Lower leg skin (tissue), 4 donors: ENCODE results near the gene CCSER1. TPM values are rescaled to one million over a fixed set of nuclear protein-coding genes. Genes with fewer than 3 reads are reported as not detected.

ENCODE experiments used
- DNase-seq, 2 donors: peaks; one replicate each; pipeline ENCODE4 v3.0.0-alpha.2; 2019; ENCODE audit warnings: low spot score in 2 of 2
- H3K4me3 ChIP-seq: fragments of 200-600 bp; sonication (generic); 2 replicates; pipeline ENCODE4 v1.5.1; 2017; ENCODE audit warnings: mild to moderate bottlenecking, low read depth; ENCODE audit not compliant: poor library complexity, severe bottlenecking
- POLR2A ChIP-seq, 2 donors: fragments of 450-650 bp; IDR thresholded peaks; one replicate each; pipeline ENCODE4 v1.6.1; 2016 to 2017; ENCODE audit warnings: antibody characterized with exemption in 2 of 2, mild to moderate bottlenecking in 1 of 2, moderate library complexity in 1 of 2
- WGBS, 2 donors: methylation state at CpG; one replicate each; pipeline ENCODE4 v1.1.5; 2018; 5-methylcytosine and 5-hydroxymethylcytosine counted together
- intact Hi-C: fragments of 100-400 bp; cut with DNase I; formaldehyde crosslinking; loops from one replicate; pipeline ENCODE4 v1.15.0; 2023; ENCODE audit warnings: low total_unique reads
- total RNA-seq, 4 donors: library from RNA; depleted of rRNA; stranded (reverse); fragments of >200 nt; gene quantifications; one replicate each; pipeline ENCODE4 v1.1.0, GENCODE V29; 2016
- TF ChIP-seq, protein P1 (sequence below), 3 donors: fragments of 450-650 bp; IDR thresholded peaks; one replicate each; pipeline ENCODE4 v1.5.1; 2016; ENCODE audit warnings: antibody characterized with exemption in 3 of 3, mild to moderate bottlenecking in 3 of 3, moderate library complexity in 2 of 3

The CCSER1 gene
- 10 to 100 TPM in 2 of 4 donors, 1 to 10 TPM in 2; 6.5 to 12.1 (median 9.9) TPM for total RNA-seq

- peak within 1 kb of the TSS; percentile 56 for H3K4me3 ChIP-seq
- TF ChIP-seq, protein P1, sequence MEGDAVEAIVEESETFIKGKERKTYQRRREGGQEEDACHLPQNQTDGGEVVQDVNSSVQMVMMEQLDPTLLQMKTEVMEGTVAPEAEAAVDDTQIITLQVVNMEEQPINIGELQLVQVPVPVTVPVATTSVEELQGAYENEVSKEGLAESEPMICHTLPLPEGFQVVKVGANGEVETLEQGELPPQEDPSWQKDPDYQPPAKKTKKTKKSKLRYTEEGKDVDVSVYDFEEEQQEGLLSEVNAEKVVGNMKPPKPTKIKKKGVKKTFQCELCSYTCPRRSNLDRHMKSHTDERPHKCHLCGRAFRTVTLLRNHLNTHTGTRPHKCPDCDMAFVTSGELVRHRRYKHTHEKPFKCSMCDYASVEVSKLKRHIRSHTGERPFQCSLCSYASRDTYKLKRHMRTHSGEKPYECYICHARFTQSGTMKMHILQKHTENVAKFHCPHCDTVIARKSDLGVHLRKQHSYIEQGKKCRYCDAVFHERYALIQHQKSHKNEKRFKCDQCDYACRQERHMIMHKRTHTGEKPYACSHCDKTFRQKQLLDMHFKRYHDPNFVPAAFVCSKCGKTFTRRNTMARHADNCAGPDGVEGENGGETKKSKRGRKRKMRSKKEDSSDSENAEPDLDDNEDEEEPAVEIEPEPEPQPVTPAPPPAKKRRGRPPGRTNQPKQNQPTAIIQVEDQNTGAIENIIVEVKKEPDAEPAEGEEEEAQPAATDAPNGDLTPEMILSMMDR (IDR thresholded peaks at IDR 0.05), result no peak
- no peak for TF ChIP-seq POLR2A (IDR thresholded peaks at IDR 0.05)
- DNase-seq, result peak; percentile 68 to 94
- WGBS, 2 donors, result 1% methylated on average over 26 to 33 of the region's 35 CpGs
- intact Hi-C loops, result no loop called here
Observed at GRCh38 chr4:90127223-90127705, at the start of gene CCSER1. Gene CCSER1, plus strand, starts transcription at chr4:90127394.

- no peak overlapping the region for H3K4me3 ChIP-seq
- intact Hi-C loops, result no loop called here
- DNase-seq, result no peak
- TF ChIP-seq, protein P1 (IDR thresholded peaks at IDR 0.05), result no peak
- TF ChIP-seq POLR2A (IDR thresholded peaks at IDR 0.05), result no peak
Observed at GRCh38 chr4:90078440-90078839, 48.8 kb upstream of the CCSER1 start.

- intact Hi-C loops, result no loop called here
- 64 to 66% methylated on average over 2 of the region's 2 CpGs for WGBS, 2 donors
- no peak overlapping the region for H3K4me3 ChIP-seq
- TF ChIP-seq, protein P1 (IDR thresholded peaks at IDR 0.05), result no peak
- TF ChIP-seq POLR2A (IDR thresholded peaks at IDR 0.05), result no peak
- no peak for DNase-seq
Observed at GRCh38 chr4:90080116-90080515, 47.1 kb upstream of the CCSER1 start.

DNA sequence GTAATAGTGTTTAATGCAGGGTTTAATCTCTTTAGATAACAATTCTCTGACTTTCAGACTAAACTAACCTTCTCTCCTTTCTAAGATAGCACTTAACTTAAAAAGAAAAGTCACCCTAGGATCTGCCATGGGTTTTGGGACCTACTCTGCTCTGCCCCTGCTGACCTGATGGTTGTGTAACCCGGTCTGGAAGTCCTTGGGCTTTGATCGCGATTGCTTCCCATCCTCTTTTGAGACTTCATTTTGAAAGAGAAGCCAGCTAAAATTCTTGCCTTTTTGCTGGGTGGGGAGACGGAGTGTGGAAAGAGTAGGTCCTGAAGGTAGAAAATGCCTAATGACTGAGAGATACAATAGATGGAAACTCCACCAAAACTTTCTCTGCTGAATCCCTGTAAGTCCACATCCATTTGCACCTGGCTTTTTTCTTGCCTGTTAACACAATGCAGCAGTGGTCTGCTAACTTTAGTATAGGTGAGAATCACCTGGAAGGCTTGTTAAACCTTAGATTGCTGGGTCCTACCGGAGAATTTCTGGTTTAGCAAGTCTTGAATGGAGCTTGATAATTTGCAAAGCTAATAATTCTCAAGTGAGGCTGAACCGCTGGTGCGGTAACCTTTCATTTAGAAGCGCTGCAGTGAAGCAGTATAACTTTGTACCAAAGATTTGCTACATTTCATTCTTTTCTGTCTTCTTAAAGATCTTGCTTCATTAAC, 45.6 kb upstream of the CCSER1 start:
- no peak overlapping the region for H3K4me3 ChIP-seq
- DNase-seq, result no peak
- TF ChIP-seq, protein P1 (IDR thresholded peaks at IDR 0.05), result no peak
- no peak for TF ChIP-seq POLR2A (IDR thresholded peaks at IDR 0.05)
- intact Hi-C loops, result no loop called here
- 75 to 83% methylated on average over 8 of the region's 8 CpGs for WGBS, 2 donors

DNA sequence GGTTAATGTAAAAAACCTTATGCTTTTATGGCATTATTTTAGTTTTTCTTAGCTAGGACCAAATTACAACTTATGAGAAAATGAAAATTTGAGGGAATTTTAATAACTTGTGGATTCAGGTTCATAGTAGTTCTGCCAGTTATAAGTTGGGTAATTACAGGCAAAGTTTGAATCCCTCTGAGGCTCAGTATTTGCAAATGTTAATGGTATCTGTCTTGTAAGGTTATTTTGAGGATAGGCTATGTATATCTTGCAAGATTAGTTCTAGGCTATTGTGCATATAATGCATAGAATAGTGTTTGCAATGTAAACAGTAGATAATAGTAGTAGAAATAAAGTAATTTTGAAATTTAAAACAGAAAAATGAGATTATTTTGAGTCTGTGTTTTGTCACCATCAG, 44.7 kb upstream of the CCSER1 start:
- intact Hi-C loops, result no loop called here
- H3K4me3 ChIP-seq, result no peak overlapping the region
- no peak for DNase-seq
- TF ChIP-seq POLR2A (IDR thresholded peaks at IDR 0.05), result no peak
- TF ChIP-seq, protein P1 (IDR thresholded peaks at IDR 0.05), result no peak
